GM19035 (cell line): ENCODE results near the gene UQCR10.
A peak's percentile ranks its signal among the peaks of the same experiment; 100 is the strongest.

Experiments
- ATAC-seq: cut with Tn5 transposase; IDR thresholded peaks from one replicate; pipeline ENCODE4 v1.9.1; 2021; ENCODE audit not compliant: unreplicated experiment

Gene UQCR10

DNA sequence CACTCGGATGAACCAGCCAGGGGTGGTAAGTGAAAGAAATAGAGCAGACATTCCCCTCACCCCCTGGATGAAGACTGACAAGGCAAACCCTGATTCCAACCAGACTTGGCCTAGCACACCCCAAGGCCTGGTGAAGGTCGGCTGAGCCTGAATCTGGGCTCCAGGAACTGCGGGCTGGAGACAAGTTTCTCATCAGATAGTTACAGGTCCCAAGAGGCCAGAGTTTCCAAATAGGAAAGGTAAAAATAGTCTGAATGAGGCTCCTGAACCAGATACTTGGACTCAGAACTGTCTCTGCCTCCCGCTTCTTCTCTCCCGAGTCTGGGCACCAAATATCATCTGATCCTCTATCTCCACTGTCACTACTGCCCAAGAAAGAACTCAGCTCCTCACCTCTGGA is 8.2 kb upstream of the UQCR10 start:
- no peak for ATAC-seq

DNA sequence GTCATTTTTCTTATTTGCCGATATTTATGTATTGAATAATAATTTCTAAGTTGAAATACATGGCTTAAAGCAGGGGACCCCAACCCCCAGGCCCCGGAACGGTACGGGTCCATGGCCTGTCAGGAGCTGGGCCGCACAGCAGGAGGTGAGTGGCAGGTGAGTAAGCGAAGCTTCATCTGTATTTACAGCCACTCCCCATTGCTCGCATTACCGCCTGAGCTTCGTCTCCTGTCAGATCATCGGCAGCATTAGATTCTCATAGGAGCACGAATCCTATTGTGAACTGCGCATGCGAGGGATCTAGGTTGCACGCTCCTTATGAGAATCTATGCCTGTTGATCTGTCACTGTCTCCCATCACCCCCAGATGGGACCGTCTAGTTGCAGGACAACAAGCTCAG is 4.9 kb upstream of the UQCR10 start:
- no peak for ATAC-seq

DNA sequence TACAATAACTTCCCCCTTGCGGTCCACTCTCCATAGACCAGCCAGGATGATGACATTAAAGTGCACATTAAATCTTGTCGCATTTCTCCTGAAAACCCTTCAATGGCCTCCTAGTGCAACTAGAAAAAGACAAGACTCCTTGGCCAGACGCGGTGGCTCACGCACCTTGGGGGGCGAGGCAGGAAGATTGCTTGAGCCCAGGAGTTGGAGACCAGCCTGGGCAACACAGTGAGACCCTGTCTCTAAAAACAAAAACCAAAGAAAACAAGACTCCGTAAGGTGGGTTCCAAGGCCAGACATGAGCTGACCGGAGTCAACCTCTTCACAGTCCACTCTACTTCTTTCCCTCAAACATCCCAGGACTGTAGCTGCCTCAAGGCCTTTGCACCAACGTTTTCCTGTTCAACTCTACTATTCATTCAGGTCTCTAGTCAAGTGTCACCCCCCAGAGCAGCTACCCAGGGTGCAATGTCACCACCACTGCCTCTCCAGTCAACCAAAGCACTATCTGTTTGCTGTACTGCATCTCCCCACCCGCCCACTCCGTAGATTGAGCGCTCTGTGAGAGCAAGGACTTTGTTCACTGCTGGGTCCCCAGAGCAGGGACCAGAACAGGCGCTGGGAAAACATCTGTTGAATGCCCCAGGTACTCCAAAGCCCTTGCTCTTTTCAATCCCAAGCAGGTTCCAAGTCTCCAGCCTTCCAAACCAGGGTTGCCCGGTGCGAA is 1.1 kb upstream of the UQCR10 start:
- peak; percentile 6 for ATAC-seq

DNA sequence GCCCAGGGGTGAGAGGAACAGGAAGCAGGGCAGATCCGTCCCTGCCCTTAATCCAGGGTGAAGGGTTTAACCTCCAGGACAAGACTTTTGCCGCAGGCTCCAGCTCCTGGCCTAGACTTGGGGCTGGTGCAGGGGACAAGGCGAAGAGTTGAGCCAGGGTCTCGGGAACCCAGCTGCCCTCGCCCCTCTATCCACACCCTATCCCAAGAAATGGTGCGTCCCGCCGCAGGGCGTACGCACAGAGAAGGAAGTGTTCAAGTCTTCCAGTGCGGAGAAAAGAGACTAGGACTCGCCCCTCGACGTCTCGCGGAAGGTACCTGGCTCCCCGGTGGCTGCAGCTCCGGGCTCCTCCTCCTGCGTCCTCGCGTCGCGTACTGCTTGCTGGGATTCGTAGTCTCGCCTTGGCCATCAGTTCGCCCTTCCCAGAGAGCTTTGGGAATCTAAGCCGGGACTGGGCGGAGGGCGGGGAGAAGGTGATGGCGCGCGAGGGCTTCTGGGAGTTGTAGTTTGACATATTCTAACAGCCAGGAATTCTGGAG is 468 bp upstream of the UQCR10 start, which contains the start of gene ZMAT5:
Gene ZMAT5, minus strand, starts transcription at position 376 of the 539 bp plus-strand sequence. CDS start 18,463 bp downstream, outside the sequence.
- ATAC-seq: peak; percentile 87

DNA sequence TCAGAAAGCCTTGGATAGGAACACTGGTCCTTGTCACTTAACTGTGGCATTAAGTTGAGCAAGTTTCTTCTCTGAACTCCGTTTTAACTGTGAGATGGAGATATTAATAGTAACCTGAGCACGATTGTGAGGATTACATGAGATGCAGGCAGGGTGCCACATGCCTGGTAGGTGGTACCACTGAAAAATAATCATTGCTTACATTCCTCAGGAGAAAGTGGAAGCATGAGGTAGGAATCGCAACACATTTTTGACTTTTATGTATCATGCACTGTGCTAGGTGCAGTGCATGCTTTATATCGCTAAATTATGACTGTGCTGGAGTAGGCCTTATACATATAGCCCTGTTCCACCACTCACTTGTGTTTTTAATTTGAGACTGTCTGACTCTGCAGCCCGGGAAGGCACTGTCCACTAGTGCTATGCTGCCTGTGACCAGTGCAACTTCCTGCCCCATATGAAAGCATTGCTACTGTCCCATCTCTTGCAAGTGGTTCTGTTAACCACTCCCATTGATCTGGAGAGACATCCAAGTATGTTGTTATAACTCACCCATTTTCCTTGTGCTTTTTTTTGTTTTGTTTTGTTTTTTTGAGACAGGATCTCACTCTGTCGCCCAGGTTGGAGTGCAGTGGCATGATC is 1.0 kb downstream of the UQCR10 start:
- no peak for ATAC-seq

DNA sequence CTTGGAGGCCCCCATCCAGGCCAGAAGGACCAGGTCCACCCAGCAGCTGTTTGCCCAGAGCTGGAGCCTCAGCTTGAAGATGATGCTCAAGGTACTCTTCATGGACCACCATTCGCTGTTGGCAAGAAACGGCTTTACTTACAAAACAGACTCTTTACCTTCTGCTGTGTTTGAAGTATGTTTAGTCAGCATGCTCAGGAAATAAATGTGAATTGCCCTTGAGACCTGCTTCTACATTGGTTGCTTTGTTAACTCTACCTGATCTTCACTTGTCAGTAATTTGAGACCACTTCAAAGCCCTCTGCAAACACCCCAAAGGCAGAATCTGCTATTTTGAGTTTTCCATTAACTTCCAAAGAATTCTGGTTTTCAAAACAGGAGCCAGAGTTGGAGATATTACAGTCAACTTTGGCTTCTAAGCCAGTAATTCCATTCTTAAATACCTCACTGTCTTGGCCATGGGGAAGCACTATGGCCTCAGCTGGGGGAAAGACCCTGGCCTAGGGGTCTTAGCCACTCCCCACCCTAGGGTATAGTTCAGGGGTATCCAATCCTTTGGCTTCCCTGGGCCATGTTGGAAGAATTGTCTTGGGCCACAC is 2.7 kb downstream of the UQCR10 start:
- ATAC-seq: no peak

DNA sequence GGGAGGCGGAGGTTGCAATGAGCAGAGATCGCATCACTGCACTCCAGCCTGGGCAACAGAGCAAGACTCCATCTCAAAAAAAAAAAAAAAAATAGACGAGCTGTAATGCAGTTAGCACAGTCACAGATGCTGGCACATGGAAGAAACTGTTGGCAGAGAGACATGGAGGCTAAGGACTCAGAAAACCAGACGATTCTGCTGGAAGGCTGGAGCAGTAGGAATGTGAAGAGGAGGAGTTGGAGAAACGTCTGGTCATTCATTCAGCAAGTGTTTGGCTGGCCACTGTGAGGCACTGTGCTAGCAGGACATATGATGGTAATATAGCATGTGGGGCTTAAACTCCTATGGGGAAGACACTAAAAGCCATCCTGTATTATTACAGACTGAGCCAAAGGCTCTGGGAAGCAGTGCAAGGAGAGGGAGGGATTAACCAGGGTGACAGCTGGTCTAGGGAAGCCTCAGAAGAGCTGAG is 5.0 kb downstream of the UQCR10 start:
- ATAC-seq: no peak

DNA sequence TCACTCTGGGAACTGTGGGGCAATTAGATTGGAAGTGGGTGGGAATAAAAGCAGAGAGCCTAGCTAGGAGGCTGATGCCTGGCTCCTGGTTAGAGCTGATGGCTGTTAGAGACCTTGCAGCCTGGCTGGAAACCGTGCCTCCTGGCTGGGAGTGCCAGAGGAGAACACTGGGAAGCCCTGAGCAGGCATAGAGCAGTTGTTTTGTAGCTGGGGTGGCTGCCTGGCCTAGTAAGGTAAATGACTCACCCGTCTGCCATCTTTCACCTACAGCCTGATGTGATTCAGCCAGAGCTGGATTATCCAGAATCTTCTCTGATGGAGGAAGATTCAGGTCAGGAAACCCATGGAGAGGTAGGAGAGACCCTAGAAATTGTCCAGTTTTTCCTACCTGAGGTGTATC is 6.1 kb downstream of the UQCR10 start:
- ATAC-seq: no peak

DNA sequence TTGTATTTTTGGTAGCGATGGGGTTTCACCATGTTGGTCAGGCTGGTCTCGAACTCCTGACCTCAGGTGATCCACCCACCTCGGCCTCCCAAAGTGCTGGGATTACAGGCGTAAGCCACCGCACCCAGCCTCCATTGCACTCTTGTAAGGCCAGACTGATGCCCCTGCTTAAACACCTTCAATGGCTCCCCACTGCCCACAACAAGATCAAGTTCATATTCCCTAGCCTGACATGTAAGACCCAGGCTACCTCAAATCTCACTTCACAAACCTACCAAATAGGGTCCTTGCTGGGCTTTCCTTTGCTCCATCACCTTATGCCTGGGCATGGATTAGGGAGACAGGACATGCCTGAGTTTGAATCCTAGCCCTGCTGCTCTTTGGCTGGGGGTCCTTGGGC is 13.1 kb downstream of the UQCR10 start:
- no peak for ATAC-seq

DNA sequence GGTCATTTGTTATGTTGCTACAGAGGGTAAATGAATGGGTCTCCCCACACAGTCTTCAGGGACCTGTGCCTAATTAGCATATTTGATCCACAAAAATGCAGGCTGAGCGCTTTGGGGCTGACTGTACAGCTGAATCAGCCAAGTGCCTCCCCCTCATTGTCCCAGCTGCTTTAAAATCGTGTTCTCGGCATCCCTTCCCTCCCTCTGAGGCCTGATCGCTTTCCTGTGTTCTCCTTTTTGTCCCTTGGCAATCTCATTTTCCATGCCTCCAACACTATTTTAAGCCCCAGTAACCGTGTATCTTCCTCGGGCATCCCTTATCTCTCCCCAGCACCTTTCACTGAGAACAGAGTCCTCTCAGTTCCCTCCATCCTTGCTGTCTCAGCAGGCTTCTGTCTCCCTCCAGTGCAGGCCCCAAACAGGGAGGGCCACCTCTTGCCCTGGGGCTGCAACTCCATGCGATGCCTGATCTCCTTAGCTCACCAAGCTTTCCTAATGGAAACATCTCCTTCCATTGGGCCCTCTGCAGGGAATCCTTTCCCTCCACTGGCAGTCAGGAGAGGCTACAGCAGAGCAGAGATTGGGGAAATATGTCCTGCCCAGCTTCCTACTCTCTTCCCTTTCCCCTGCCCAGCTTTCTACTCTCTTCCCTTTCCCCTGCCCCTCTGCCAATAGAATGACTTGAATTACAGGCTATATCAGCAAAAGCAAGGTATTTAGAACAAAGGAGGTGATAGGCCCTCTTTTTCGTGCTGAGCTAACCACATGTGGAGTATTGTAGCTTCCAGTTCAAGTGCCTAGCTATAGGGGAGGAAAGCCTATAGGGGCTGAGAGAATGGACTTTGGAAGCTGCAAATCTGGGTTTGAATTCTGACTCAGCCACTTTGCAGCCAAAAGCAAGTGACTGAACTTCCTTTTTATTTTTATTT is 13.8 kb downstream of the UQCR10 start:
- no peak for ATAC-seq

DNA sequence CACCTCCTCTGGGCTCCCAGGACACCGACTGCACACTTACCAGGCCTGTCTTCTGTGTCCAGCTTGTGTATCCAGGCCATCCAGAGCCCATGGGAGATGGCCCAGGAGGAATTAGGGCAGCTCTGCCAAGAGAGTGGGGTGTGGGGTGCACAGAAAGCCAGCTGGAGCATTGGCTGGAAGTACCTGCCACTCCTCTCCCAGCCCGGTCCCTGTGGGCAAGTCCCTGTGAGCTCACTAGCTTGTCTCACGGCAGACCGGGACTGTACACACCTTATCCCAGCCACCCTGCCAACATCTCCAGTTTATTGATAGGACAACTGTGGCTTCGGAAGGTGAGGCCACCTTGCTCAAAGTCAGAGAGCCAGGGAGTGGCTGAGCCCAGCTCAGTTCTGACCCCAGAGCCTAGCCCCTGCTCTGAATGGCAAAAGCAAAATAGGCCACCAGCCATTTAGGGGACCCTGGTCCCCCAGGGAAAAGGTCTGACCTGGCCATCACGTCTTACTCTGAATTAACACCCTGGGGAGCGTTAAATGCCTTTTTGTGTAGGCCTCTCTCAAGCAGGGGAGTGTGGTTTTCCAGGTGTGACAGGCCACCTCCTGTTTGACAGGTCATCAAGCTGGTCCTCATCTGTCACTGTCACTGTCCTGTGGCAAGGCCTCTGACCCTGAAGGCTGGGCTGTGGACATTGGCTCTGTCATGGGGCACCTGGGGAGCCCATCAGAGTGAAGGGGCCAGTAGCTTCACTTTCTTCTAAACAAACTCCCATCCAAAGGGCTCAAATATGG is 15.1 kb downstream of the UQCR10 start:
- ATAC-seq: no peak

DNA sequence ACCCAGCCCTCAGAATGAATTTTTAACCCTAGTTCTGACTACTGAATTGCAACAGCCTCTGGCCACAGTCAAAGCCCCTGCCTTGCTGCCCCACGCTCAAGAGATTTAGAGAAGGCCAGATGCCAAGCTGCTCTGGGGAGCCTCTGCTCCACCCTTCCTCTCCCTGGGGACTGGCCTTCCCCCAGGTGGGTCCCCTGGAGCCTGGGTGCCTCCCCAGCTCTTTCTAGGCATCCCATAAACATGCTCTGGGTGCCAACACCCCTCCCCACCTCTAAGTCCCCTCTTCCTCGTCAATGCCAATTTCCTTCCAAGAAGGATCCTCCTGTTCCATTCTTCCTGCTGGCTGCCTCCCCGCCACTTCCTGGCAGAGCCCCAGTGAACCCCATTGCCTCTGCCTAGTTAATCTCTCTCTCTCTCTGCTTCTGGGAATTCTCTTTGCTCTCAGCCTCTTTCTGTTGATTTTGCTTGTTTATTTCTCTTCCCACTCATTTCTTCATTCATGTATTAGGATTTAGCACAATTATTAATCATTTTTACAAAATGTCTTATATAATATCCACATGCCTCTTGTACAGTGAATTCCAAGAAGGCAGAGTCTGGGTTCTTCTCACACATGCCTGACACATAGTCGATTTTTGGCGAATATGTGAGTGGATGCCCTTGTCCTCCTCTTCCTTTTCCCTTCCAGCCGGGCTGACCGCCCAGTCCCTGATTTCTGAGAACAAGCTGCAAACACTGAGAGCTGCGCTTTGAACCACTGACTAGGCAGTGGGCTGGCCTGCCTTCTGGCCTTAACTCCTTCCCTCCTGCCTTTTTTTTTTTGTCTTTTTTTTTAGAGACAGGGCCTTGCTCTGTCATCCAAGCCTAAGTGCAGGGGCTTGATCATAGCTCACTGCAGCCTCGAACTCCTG is 17.5 kb downstream of the UQCR10 start:
- no peak for ATAC-seq

DNA sequence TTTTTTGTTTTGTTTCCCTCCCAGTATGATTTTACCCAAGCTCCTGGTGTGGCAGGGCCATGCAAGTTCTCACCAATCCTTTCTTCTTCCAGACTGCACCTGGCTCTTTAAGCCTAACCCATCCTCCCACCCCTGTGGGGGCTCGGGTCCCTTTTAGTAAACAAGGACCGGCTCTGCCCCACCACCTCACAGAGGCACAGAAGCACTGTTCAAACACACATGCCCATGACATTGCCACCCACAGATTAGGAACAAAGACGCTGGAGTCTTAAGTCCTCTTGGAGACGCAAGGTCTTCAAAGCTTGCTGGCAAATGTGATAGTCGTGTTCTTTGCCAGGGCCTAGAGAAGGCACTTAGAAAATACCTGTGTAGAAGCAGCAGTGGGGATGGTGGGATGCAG is 18.9 kb downstream of the UQCR10 start:
- ATAC-seq: no peak

DNA sequence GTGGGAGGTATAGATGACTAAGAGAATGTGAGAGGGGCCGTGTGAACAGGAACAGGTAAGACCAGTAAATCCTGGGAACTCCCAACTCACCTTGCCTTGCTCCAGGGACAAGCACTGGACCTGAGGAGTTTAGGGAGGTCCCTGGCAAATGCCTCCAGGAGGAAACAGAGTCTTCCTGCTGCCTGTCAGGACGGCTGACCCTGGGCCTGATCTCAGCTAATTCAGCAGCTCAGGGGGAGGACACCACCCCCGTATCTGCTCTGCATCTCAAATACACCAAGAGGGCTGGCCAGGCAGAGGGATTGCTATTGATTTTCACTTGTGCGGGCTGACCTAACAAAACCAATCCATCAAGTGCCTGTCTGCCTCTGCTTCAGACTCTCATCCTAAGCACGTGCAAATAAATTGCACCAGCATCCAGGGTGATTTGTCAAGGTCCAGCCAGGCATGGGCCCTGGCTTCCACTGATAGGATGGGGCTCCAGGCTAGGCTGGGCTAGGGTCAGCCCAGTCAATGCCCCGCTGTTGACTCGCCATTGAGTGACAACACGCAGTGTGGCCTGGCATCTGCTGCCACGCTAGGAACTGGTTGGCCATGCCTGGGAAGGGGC is 20.3 kb downstream of the UQCR10 start:
- ATAC-seq: no peak

DNA sequence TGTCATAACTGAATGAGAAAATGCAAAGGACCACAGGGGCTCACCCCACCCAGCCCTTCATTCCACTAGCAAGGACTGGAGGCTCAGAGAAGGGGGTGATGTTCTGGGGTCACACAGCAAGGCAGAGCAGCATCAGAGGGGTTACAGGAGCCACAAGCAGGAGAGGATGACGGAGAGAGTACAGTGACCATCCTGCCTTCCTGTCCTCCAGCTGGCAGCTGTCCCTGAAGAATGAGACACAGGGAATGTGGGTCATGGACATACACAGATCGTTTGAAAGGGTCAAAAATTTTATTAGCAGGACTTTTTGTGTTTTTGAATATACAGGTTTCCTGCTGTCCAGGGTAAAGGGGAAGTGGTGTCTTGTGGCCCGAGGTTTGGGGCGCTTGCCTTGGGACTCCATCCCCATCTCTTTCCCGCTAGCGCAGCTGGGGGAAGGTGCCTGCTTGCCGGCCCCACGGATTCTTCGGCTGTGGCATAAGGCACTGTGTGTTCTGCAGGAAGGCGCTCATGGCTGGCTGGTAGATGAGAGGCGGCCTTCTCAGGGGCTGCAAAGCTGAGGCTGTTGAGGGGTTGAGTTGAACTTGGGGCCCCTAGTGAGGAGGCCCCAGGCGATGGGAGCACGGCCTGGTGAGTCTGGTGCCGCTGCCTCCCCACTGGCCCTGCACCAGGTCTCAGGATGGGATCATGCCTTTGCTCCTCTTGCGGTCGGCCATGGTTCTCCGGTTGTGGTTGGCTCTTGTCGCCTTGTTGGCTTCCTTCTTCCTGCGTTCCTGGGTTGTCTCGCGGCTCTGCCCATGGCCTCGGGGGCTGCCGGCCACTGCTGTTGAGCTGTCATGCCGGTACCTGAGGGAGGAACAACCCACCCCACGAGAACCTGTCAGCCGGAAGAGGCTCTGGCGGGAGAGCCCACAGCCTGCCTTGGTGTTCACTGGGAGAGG is 21.4 kb downstream of the UQCR10 start:
- ATAC-seq: no peak

DNA sequence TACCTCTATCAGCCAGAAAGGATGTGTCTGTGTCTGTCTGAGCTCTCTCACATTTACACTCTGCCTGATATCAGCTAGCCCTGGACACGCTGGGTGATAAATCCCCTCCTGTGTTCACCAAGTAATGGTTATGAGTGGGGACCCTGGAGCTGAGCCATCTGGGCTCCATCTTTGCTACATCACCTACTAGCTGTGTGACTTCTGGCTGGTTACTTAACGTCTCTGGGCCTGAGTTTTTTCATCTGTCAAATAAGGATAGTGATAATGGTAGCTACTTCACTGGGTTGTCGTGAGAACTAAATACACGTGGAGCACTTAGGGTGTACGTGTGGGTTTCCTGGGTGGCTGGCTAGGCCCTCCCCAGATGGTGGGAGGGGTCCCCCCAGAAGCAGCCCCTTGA is 22.9 kb downstream of the UQCR10 start:
- no peak for ATAC-seq

DNA sequence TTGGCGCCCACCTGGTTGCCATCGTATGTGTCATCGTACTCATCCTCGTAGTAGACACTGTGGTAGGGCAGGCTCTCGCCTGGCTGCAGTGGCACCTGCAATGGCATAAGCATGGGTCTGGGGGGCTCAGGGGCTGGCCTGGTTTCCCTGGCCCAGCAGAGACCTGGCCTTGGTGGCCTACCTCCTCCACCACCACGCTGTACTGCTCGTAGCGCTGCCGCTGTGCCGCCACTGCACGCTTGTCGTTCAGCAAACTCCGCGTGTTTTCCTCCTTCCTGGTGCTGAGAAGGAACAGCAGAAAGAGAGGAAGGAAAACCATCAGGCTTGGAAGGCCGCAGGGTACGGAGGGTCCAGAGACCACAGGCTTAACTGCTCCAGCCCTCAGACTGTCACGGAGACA is 26.2 kb downstream of the UQCR10 start:
- no peak for ATAC-seq

DNA sequence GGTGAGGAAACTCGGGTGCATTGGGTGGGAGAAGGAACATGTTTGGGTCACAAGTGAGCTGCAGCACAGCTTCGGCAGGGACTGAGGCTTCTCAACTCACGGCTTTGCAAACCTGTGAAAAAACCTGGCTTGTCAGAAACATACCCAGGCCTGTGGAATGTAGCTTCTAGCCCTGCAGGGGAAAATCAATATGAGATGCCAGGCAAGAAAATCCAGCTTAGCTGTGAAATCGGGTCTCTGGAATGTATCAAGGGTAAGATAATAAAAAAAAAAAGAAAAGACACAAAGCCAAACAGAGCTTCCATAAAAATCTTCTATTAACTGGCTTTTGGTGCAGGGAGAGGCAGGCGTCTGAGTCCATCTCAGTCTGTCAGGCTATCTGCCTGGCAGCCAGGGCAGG is 28.5 kb downstream of the UQCR10 start:
- no peak for ATAC-seq
